Measurements from ENCODE around the gene MRPS11. TPM values are rescaled to one million over a fixed set of nuclear protein-coding genes. Genes with fewer than 3 reads are reported as not detected.
"Not testable (repeated sequence)": the region's sequence is repeated elsewhere in the genome, so short reads cannot be mapped to it uniquely, and the experiment has no call there.

Gene MRPS11
- total RNA-seq, 1 donor from 2014 or later, result 28.9 TPM

DNA sequence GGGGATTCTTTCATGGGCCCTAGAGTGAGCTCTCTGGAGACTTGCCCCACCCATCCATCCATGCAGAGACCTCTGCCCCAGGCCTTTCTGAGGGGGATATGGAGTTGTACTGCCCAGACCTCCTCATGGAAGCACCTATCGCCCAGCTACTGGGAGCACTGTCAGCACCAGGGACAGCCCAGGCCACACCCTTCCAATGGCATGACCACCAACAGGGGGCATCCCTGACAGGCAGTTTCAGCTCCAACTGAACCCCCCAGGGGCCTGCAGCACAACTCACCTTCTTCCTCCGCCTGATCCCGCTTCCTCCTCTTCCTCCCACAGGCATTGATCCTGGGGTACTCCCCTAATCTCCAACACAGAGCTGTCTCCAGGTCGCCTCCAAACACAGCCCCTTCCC lies 21.8 kb downstream of the MRPS11 start:
- no peak for DNase-seq (ENCODE audit: extremely low read depth, low read depth, low spot score)

DNA sequence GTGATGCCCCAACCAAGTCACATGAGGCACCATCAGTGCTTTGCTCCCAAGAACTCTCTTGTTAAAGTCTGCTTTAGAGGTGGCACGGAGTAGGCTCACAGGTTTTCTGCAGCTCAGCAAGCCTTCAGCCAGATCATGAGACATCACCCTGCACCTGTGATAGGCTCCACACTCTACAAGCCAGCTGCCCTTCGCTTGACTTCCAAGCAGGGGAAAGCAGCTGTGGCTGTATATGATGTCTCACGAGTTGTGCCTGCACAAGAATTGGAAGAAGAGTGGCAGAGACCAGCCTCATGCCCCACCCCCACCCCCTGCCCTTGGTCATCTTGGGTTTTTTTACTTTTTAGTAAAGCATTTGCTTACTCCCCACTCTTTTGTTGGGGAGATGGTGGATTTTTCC lies 22.5 kb downstream of the MRPS11 start:
- no peak for DNase-seq (ENCODE audit: extremely low read depth, low read depth, low spot score)

DNA sequence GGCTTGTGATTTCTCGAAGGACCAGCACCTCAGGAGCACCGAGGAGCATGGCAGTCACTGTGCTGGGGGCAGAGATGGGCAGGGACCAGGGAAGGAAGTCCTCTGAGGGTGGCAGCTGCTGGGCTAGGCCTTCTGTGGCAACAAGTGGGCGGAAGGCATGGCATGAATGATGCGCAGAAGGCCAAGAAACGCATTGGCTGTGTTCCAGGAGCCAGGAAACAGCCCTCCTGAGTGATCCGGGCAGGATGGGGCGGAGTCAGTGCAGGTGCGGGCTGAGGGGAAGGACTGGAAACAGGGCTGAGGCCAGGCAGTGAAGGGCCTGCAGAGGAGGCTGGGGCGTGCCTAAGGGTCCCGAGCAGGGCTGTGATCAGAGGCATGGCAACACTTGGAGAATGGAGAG lies 23.6 kb downstream of the MRPS11 start:
- DNase-seq (ENCODE audit: extremely low read depth, low read depth, low spot score), result no peak

DNA sequence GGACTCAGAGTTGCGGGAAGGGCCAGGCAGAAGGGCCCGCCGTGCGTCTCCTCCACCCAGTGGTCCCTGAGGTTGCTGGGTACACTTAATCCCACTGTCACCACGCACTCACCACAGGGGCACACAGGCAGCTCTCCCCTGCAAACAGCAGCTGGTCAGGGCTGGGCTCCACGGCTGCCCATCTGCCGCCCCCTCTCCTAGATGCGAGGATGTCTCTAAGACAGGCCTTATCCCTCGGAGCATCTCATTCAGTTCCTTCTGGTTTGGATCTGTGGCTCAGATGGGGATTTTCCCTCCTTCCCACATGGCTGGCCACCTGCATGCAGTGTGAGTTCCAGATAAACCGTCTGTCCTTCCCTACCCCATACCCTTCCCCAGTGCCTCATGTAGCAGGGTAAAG lies 26.3 kb downstream of the MRPS11 start:
- DNase-seq (ENCODE audit: extremely low read depth, low read depth, low spot score), result no peak

DNA sequence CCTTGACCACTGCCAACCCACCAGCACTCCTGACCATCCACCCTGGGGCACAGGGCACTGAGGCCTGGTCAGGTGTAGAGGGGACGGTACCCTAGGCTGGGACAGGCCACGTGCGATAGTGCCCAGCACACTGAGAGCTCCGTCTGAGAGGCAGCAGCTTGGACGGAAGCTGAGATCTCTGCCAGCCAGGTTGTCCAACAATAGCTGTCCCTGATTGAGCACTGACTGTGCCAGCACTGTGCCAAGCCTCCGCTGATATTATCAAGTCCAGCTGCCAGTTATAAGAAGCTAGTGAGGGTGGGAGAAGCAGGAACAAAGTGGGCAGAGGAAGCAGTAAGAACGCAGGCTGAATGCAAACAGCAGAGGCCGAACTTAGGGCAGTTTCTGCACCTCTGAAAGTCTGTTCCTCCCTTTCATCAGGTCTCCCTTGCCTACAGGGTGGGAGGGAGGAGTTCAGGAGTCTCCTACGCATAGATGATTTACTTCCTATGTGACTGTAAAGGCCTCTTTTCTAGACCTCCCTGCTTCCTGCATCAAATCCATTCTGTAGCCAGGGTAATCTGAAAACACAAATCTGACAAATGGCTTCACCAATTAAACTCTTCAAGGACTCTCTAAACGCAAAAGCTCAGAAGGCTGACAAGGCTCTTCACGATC lies 29.7 kb downstream of the MRPS11 start:
- no peak for DNase-seq (ENCODE audit: extremely low read depth, low read depth, low spot score)

DNA sequence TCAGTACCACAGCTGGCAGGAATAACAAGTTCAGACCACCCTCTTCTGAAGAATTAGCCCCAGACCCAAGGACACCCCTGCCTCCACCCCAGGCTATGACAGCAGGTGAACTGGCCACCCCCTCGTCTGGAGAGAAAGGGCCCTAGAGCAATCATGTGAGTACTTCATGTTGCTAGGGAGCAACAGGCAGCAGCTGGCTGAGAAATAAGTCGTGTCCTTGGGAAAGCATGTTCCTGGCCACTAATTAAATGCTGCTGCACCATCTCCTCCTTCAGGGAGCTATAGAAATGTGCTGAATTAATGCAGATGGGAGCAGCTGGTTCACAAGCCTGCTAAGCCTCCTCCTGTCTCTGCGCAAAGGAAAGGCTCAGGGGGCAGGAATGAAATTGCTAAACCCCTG lies 31.5 kb downstream of the MRPS11 start:
- DNase-seq (ENCODE audit: extremely low read depth, low read depth, low spot score), result no peak

DNA sequence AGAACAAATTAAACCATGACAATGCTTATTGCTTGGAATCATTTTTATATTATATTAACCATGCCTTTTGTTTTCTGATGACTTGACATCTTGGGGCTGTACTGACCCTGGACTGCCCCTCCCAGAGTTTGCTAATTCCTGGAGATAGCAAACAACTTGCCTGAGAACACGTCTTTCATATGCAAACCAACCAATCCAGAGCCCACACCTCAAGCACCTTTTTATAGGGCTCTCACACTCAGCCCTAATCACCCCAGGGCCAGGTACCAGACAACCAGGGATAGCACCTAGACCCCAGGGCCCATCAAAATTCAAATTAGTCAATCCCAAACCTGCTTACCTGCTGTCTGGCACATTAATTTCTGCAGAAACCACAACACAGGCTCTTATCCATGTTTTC lies 36.9 kb downstream of the MRPS11 start:
- no peak for DNase-seq (ENCODE audit: extremely low read depth, low read depth, low spot score)

DNA sequence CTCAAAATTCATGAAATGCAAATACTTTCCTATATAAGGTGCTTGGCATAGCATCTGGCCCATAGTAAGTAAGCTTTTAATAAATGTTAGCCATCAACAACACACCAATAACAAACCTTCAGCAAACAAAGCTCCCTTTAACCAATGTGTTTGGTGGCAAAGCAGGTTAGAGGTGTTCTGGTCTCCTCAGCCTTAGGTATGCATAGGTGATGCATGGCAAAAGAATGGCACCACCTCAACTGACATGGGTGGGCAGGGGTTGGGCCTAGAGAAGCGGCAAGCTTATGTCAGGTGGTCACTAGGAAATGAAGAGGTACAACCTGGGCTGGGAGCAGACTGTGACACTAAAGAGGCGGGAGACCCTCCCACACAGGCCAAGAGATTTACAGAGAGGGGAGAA lies 38.2 kb downstream of the MRPS11 start:
- no peak for DNase-seq (ENCODE audit: extremely low read depth, low read depth, low spot score)

DNA sequence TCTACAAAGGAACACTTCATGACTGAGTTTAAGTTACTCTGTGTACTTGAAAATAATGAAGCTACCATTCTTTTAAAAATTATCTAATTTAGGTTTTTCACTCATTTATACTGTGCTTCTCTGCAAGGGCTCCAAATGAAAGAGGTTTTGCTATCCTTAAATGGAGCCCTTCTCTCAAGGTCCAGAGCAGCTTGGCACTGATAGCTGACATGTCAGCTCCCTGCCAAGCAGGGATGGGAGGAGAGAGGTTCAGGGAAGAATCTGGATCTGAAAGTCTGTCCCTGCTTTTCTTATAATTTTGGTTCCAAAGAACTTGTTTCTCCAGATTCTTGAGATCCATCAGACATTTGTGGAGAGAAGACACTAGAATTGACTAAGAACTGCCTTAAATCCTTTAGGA lies 39.1 kb downstream of the MRPS11 start:
- no peak for DNase-seq (ENCODE audit: extremely low read depth, low read depth, low spot score)

DNA sequence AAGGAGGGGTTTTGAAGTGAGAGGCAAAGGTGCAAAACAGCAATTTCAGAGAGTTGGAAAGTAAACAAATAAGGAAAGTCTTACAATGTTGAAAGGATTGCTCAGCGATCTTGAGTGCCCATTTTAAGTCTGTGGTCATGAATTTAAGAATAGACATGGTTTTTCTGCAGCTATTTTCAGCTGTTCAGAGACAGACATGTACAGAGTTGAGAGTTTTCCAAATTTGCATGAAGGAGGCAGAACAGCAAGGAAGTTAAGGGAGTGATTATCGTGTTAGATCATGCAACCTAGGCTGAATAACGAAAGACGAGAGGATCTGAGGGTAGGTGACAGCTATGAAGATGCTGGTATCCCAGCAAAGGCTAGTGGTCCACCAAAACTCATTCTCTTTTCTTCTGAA lies 41.8 kb downstream of the MRPS11 start:
- DNase-seq (ENCODE audit: extremely low read depth, low read depth, low spot score), result no peak

DNA sequence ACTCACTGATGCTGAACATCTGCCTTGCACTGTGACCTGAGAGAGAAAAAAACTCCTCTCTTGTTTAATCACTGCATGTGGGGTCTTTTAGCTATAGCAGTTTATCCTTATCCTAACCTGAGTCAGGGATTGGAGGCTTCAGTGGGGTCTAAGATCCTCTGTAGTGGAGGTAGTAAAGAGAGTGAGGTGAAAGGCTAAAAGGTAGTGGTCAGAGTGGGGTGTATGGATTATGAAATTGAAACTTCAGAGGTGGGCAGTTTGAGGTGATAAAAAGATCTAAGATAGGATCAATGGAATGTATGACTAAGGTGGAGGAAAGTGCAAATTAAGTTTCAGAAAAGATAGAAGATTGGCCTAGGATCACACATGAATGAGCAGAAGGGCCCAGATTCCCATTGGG lies 42.5 kb downstream of the MRPS11 start:
- no peak for DNase-seq (ENCODE audit: extremely low read depth, low read depth, low spot score)

DNA sequence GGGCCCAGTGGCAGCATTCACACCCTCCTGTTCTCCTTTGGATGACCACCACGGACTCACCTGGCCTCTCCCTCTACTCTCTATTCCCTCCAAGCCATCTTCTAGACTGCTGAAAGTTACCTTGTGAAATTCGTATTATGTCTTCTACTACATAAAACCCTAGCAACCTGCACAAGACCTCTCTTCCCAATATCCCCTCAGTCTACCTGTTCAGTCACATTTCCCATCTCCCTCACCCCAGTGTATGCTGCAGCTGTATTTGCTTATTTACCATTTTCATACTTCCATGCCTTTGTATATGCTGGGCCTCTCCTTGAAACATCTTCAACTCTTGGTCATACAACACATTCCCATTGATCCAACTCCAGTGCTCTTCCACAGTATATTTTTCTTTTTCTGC lies 43.7 kb downstream of the MRPS11 start:
- DNase-seq (ENCODE audit: extremely low read depth, low read depth, low spot score), result no peak

DNA sequence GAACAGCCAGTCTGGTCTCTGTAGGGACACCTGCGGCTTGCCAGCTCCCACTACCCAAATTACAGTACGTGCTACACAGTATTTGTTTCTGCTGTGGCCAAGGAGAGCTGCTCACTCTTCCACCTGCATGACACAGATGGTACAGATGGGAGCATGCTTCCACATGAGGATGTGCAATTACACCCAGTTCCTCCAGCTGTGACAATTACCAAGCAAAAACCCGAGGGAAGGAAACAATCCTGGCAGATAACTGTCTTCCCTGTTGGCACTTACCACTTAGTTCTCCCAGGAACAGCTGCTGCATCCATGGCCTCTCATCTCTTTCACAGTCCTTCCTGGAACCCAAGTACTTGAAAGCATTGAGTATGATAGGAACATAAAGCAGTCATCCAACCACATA lies 44.6 kb downstream of the MRPS11 start:
- no peak for DNase-seq (ENCODE audit: extremely low read depth, low read depth, low spot score)

DNA sequence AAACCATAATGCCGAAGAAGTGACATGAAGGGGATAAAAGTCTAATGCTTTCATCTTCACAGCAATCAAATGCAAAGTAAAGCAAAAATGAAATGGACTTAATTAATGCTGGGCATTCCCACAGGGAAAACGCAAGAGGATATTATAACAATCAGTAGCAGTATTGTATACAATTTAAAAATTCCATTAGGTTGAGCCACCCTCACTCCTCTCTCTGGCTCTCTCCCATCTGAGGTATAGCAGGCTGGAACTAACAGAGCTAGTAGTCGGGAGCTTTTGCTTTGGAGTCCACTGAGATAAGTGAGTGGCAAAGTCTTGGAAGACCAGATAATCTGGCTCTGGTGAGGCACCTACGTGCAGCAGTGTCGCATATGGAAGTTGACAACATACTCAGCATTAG lies 45.1 kb downstream of the MRPS11 start:
- no peak for DNase-seq (ENCODE audit: extremely low read depth, low read depth, low spot score)

DNA sequence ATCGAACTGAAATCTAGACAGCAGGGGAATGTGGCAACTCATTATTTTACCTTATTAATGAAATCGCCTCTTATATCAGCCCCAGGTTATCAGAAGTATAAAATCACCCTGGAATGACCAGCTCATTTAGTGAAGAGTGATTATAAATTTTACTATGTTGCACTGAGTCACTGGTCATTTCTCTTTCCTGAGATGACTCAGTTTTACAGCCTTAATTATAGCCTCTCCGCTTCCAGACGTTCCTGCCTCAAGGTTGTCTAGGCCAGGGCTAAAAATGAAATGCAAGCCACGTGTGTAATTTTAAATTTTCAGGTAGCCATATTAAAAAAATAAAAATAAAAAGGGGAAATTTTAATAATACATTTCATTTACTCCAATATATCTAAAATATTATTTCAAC lies 45.7 kb downstream of the MRPS11 start:
- DNase-seq (ENCODE audit: extremely low read depth, low read depth, low spot score), result no peak

DNA sequence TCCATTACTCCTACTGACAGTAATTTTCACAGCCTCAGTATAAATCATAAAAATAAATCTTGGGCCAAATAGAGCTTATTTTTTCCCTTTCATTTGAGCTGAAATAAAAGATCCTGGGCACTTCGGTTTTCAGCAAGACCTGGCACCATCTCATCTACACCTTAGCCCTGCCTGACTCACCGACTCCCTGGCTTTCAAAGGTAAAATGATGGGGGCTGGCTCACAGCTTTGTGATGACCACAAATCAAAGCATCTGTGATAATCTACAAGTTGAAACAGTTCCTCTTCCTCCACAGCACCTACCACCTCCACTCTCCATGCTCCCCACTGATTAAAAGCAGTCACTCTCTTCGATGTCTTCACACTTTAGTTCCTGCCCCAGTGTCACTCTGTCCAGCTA lies 51.4 kb downstream of the MRPS11 start:
- DNase-seq (ENCODE audit: extremely low read depth, low read depth, low spot score), result no peak

DNA sequence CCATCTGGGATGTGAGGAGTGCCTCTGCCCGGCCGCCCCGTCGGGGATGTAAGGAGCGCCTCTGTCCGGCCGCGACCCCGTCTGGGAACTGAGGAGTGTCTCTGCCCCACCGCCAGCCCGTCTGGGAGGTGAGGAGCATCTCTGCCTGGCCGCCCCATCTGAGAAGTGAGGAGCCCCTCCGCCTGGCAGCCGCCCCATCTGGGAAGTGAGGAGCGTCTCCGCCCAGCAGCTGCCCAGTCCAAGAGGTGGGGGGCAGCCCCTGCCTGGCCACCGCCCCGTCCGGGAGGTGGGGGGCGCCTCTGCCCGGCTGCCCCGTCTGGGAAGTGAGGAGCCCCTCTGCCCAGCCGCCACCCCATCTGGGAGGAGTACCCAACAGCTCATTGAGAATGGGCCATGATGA lies 56.6 kb downstream of the MRPS11 start:
- DNase-seq (ENCODE audit: extremely low read depth, low read depth, low spot score), result not testable (repeated sequence)

DNA sequence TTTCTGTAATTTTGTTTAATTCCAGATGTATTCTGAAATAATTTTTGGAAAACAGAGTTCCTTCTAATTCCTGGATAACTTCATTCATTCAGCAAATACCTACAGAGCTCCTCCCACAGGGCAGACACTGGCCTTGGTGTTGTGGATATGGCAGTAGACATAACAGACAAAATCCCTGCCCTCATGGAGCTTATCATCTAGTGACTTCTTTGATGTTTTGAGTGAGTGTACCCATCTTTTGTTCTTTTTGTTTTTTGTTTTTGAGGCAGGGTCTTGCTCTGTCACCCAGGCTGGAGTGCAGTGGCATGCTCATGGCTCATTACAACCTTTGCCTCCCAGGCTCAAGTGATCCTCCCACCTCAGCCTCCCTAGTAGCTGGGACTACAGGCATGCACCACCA lies 57.9 kb downstream of the MRPS11 start:
- no peak for DNase-seq (ENCODE audit: extremely low read depth, low read depth, low spot score)

DNA sequence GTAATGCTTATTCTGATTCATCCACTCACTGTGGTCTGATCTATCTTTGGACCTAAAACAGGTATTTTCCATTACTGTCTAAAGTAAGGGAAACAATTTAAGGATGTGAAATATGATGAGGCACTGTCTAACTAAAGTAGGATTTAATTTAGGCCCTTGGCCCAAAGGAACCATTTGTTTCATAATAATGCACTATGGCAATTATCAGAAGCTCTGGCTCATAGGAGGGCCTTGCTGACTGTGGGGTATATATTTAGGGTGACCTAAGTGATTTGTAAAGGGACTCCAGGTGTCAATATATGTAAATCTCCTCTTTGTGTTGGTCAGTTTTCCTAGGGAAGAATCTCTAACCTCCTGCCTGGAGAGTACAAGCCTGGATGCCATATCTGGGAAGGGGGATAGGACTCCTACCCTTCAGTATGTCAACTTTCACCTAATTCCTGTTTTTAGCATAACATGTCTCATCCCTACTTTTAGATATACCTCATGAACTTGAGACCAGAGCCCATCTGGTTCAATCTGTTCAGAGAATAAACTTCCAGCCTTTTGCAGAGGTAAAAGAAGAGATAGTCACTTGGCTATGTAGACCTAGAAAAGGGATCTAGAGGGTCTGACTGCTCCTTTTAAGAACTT lies 58.9 kb downstream of the MRPS11 start:
- DNase-seq (ENCODE audit: extremely low read depth, low read depth, low spot score), result no peak

DNA sequence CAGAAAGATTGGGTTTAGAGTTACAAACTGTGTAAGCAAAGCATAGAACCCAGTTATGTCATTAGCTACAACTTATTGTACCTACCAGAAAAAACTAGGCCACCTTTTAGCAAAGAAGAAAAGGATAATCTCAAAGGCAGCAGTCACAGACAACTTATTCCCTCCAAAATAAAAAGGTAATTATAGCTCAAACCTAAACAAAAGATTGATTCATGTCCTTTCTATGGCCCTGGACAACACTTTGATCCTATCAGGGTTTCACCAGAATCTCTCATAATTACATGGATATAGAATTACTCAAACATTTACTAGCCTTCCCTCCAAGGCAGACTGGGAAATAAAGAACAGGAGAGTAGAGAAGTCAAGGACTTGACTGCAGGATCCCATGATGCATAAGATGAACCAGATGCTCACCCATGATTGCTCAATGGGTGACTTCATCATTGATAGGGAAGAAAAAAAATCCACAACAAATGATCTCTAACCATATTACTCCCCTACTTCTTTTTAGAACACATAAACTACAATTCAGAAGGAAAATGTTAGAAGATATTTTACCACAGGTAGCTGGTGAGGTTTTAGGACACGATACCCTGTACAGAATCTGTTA lies 61.6 kb downstream of the MRPS11 start:
- DNase-seq (ENCODE audit: extremely low read depth, low read depth, low spot score), result no peak

Measured in glomerular endothelial cell (primary cell).